Neuronal stem cell (in vitro differentiated cells): Measurements from ENCODE around the gene SIL1.

ENCODE experiments used
- DNase-seq: peaks from one replicate; pipeline ENCODE4 v3.0.0-alpha.2; 2013; ENCODE audit warnings: low spot score
- H2AFZ ChIP-seq: one replicate; pipeline ENCODE4 v1.6.1; 2013; ENCODE audit warnings: mild to moderate bottlenecking, low read length, inconsistent platforms
- H2AK5ac ChIP-seq: 2 replicates; pipeline ENCODE4 v1.6.1; 2013; ENCODE audit warnings: low read depth, mild to moderate bottlenecking, inconsistent platforms, low read length, moderate library complexity, mixed read lengths
- H2BK120ac ChIP-seq: 2 replicates; pipeline ENCODE4 v1.6.1; 2013; ENCODE audit warnings: low read depth, mild to moderate bottlenecking, inconsistent platforms, low read length, moderate library complexity, mixed read lengths
- H2BK12ac ChIP-seq: one replicate; pipeline ENCODE4 v1.6.1; 2013; ENCODE audit warnings: low read length, inconsistent platforms
- H2BK15ac ChIP-seq: 2 replicates; pipeline ENCODE4 v1.6.1; 2013; ENCODE audit warnings: mild to moderate bottlenecking, low read length, inconsistent platforms, mixed read lengths
- H2BK5ac ChIP-seq: one replicate; pipeline ENCODE4 v1.6.1; 2013; ENCODE audit warnings: inconsistent platforms, mild to moderate bottlenecking, low read length, moderate library complexity
- H3K14ac ChIP-seq: one replicate; pipeline ENCODE4 v1.6.1; 2013; ENCODE audit warnings: low read length, inconsistent platforms
- H3K18ac ChIP-seq: 2 replicates; pipeline ENCODE4 v1.6.1; 2013; ENCODE audit warnings: low read length, inconsistent platforms
- H3K23ac ChIP-seq: 2 replicates; pipeline ENCODE4 v1.6.1; 2013; ENCODE audit warnings: low read depth, mild to moderate bottlenecking, mixed read lengths, low read length, inconsistent platforms; ENCODE audit not compliant: poor library complexity
- H3K27ac ChIP-seq: replicated peaks from 3 replicates; pipeline ENCODE4 v1.5.1; 2013; ENCODE audit warnings: low read length, inconsistent platforms
- H3K27me3 ChIP-seq, 3 experiments: 2 replicates each; pipeline ENCODE4 v1.6.1; 2013; ENCODE audit warnings: low read length in 3 of 3, mild to moderate bottlenecking in 2 of 3, inconsistent platforms in 1 of 3, low read depth in 1 of 3, mixed read lengths in 1 of 3, moderate library complexity in 1 of 3; ENCODE audit not compliant: control insufficient read depth in 3 of 3, insufficient read depth in 3 of 3
- H3K36me3 ChIP-seq, 2 donors: replicated peaks in 1 of 2; 2 replicates each; pipeline ENCODE4 v1.6.1; 2013; ENCODE audit warnings: low read length in 2 of 2; ENCODE audit not compliant: control insufficient read depth in 2 of 2, insufficient read depth in 2 of 2
- H3K4ac ChIP-seq: 2 replicates; pipeline ENCODE4 v1.6.1; 2013; ENCODE audit warnings: inconsistent platforms, mild to moderate bottlenecking, low read length, moderate library complexity
- H3K4me1 ChIP-seq, 2 donors: 1 replicate in 1 of 2; 2 replicates in 1 of 2; pipeline ENCODE4 v1.6.1; 2013; ENCODE audit warnings: low read length in 2 of 2, low read depth in 1 of 2; ENCODE audit not compliant: control insufficient read depth in 2 of 2, insufficient read depth in 1 of 2
- H3K4me2 ChIP-seq: one replicate; pipeline ENCODE4 v1.6.1; 2013; ENCODE audit warnings: mild to moderate bottlenecking, low read length, inconsistent platforms; ENCODE audit not compliant: insufficient read depth, poor library complexity, severe bottlenecking
- H3K4me3 ChIP-seq, 2 donors: 2 replicates each; pipeline ENCODE4 v1.5.1; 2013; ENCODE audit warnings: low read length in 2 of 2, mild to moderate bottlenecking in 2 of 2, inconsistent platforms in 1 of 2, moderate library complexity in 1 of 2
- H3K79me1 ChIP-seq: one replicate; pipeline ENCODE4 v1.6.1; 2013; ENCODE audit warnings: low read depth, mild to moderate bottlenecking, inconsistent platforms, low read length, moderate library complexity
- H3K9ac ChIP-seq: one replicate; pipeline ENCODE4 v1.6.1; 2013; ENCODE audit warnings: mild to moderate bottlenecking, low read depth, low read length, inconsistent platforms; ENCODE audit not compliant: poor library complexity
- H3K9me3 ChIP-seq, 2 donors: replicated peaks in 1 of 2; 2 replicates each; pipeline versions ENCODE3 to v1.6.1; 2013; ENCODE audit warnings: low read length in 2 of 2, mild to moderate bottlenecking in 2 of 2, inconsistent platforms in 1 of 2, low read depth in 1 of 2, mixed read lengths in 1 of 2, moderate library complexity in 1 of 2; ENCODE audit not compliant: control insufficient read depth in 2 of 2, insufficient read depth in 1 of 2
- H4K8ac ChIP-seq: one replicate; pipeline ENCODE4 v1.6.1; 2013; ENCODE audit warnings: low read depth, mild to moderate bottlenecking, inconsistent platforms, low read length, moderate library complexity
- H4K91ac ChIP-seq: one replicate; pipeline ENCODE4 v1.6.1; 2013; ENCODE audit warnings: low read length, low read depth, mild to moderate bottlenecking, inconsistent platforms; ENCODE audit not compliant: poor library complexity
- WGBS, 2 donors: extraction: QIAGEN DNeasy Blood & Tissue Kit; methylation state at CpG; one replicate each; pipeline ENCODE4 v1.1.7; 2013; ENCODE audit warnings: missing lambda C conversion rate in 2 of 2, mixed read lengths in 1 of 2; ENCODE audit not compliant: insufficient read length in 2 of 2, insufficient replicate concordance in 1 of 2; ENCODE audit errors: extremely low coverage in 2 of 2; 5-methylcytosine and 5-hydroxymethylcytosine counted together

The SIL1 gene

DNA sequence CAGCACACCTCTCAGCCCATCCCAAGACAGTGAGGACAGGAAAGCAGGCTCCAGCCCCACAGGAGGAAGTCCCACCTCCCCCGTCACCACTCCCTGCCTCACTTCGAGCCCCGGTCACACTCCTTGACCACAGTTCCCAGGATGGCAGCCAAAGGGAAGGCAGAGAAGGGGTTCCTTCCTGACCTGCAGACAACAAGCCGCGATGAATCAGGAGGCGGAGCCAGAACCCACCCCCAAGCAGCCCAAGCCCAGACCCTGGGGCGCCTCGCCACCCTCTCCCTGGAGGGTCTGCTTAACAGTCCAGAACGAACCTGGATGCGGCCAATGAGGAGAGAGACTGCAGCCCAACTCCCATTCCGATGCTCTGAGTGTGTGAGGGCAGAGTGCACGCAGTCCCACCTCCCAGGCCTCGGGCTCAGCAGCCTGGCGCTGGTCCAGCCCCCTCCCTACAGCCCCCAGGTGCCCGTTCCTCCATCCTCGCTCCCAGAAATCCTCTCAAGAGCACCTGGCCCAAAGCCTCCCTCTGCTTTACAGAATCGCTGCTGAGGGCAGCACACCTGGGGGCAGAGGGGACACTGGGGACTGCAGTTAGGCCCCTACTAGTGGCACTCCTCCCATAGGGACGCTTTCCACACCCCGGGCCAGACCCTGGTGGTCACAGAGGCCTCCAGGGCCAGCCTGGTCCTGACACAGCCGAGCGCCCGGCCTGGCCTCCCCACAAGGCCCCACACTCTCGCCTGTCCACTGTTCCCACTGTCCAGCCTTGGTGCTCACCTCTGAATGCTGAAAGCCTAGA is 253.4 kb downstream of the SIL1 start:
- Histone ChIP-seq H3K36me3 (peaks cover 7 to 17% of the 10 kb centered on the region in 2 donors), H3K23ac (peak overlapping the region; percentile 45), H3K4me2 (no peak overlapping the region), H2BK5ac (peak overlapping the region; percentile 91), H3K9me3 (peaks cover 0 to 5% of the 10 kb centered on the region in 2 donors), H3K14ac (peak overlapping the region; percentile 63), H3K4me1 (peaks cover 32 to 39% of the 10 kb centered on the region in 2 donors), H2BK120ac (peak overlapping the region; percentile 16), H3K79me1 (peaks cover 7% of the 10 kb centered on the region), H2AFZ (no peak overlapping the region), H2BK12ac (no peak overlapping the region), H3K27ac (no peak overlapping the region), H2AK5ac (peak overlapping the region; percentile 79), H3K27me3 (no peaks in the 10 kb centered on the region), H3K4ac (no peak overlapping the region), H4K8ac (no peak overlapping the region), H2BK15ac (peak overlapping the region; percentile 65), H3K18ac (peak overlapping the region; percentile 86), H3K4me3 (no peak overlapping the region), H4K91ac (no peak overlapping the region), H3K9ac (no peak overlapping the region)
- WGBS, 2 donors, result no CpG with 5 or more reads among the region's 23 CpGs
- DNase-seq, result no peak

DNA sequence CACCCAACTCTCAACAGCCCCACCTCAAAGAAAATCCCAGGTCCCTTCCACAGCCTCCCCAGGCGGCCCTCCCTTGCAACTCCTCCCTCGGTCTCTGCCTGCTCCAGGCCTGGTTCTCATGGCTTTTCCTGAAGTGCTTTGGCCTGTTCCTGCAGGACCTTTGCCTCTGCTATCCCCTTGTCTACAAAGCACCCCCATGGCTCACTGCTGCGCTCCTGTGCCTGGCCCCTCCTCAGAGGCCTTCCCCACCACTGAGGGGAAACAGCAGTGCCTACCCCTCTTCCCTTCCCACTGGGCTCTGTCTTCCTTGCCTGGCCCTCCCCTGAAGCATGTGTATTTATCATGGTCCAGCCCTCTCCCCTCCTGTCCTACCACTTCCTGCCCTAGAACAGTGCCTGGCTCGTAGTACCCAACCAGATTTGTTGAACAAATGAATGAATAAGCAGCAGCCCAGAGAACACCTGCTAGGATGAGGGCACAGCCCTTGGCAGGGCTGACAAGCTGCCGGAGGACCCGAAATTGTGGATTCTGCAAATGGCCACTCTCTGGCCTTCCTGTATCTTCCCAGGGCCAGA is 254.5 kb downstream of the SIL1 start:
- Histone ChIP-seq H4K8ac (no peak overlapping the region), H2BK5ac (peak overlapping the region; percentile 91), H2BK12ac (no peak overlapping the region), H3K27ac (no peak overlapping the region), H2AFZ (no peak overlapping the region), H3K4ac (no peak overlapping the region), H3K9ac (no peak overlapping the region), H3K4me3 (no peak overlapping the region), H3K4me2 (no peak overlapping the region), H3K18ac (peak overlapping the region; percentile 71), H3K14ac (peak overlapping the region; percentile 47), H3K36me3 (peaks cover 7 to 17% of the 10 kb centered on the region in 2 donors), H3K4me1 (peaks cover 28 to 34% of the 10 kb centered on the region in 2 donors), H2BK120ac (peak overlapping the region; percentile 77), H3K9me3 (peaks cover 0 to 5% of the 10 kb centered on the region in 2 donors), H2AK5ac (peak overlapping the region; percentile 57), H2BK15ac (no peak overlapping the region), H3K79me1 (peaks cover 7% of the 10 kb centered on the region), H4K91ac (no peak overlapping the region), H3K23ac (peak overlapping the region; percentile 20), H3K27me3 (no peaks in the 10 kb centered on the region)
- no peak for DNase-seq
- WGBS, 2 donors, result no CpG with 5 or more reads among the region's 6 CpGs

DNA sequence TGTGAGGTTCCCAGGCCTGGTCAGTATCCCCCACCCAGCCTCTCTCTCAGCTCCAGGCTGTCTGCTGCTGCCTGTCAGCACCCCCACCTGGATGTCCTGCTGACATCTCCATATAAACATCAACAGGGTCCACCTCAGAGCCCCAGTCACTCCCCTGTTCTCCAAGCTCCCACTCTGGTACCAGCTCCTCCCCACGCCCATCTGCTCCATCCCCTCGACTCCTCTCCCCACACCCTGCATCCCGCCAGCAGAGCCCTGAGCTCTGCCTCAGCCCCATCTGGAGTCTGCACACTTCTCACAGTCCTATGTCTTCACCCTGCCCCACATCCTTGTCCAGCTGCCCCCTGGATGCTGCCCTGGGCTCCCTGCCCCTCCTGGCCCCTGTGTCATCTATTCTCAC is 255.3 kb downstream of the SIL1 start:
- no CpG with 5 or more reads among the region's 3 CpGs for WGBS, 2 donors
- peaks cover 0 to 5% of the 10 kb centered on the region in 2 donors for H3K9me3 ChIP-seq
- no peak overlapping the region for H3K27ac ChIP-seq

DNA sequence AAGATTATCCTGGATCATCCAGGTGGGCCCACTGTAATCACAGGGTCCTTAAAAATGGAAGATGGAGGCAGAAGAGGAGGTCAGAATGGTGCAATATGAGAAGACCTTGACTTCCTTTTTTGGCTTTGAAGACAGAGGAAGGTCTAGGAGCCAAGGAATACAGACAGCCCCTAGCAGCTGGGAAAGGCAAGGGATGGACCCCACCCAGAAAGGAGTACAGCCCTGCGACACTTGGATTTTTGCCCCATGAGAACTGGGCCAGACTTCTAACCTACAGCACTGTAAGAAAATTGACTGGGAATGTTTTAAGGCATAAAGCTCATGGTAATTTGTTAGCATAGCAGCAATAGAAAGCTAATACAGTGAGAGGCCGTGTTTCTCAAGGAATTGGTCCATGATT is 256.1 kb downstream of the SIL1 start:
- no peak overlapping the region for H3K18ac ChIP-seq

More for the DNA sequence above, 255.3 kb downstream of the SIL1 start:
- Histone ChIP-seq H2AFZ (no peak overlapping the region), H3K23ac (no peak overlapping the region), H3K27me3 (no peaks in the 10 kb centered on the region), H3K14ac (no peak overlapping the region), H2BK15ac (no peak overlapping the region), H4K91ac (no peak overlapping the region), H2BK5ac (no peak overlapping the region), H3K4me2 (no peak overlapping the region), H3K18ac (peak overlapping the region; percentile 32), H2BK120ac (no peak overlapping the region), H3K4ac (no peak overlapping the region), H3K4me3 (no peak overlapping the region), H3K36me3 (peaks cover 7 to 24% of the 10 kb centered on the region in 2 donors), H2AK5ac (no peak overlapping the region), H3K9ac (no peak overlapping the region), H2BK12ac (no peak overlapping the region), H3K4me1 (peaks cover 23 to 26% of the 10 kb centered on the region in 2 donors), H3K79me1 (peaks cover 7% of the 10 kb centered on the region), H4K8ac (no peak overlapping the region)
- DNase-seq, result no peak

More for the DNA sequence above, 256.1 kb downstream of the SIL1 start:
- no peak overlapping the region for H2AFZ ChIP-seq
- WGBS, 2 donors, result no CpG with 5 or more reads among the region's 2 CpGs
- H2BK120ac ChIP-seq, result no peak overlapping the region
- H2BK12ac ChIP-seq, result no peak overlapping the region
- H4K91ac ChIP-seq, result no peak overlapping the region
- no peak overlapping the region for H3K27ac ChIP-seq
- no peak for DNase-seq
- peaks cover 0 to 5% of the 10 kb centered on the region in 2 donors for H3K9me3 ChIP-seq
- no peak overlapping the region for H3K4me2 ChIP-seq
- no peak overlapping the region for H3K9ac ChIP-seq
- H3K23ac ChIP-seq, result no peak overlapping the region
- H3K36me3 ChIP-seq, result peaks cover 4 to 23% of the 10 kb centered on the region in 2 donors
- no peak overlapping the region for H3K4ac ChIP-seq
- no peak overlapping the region for H4K8ac ChIP-seq
- no peak overlapping the region for H3K14ac ChIP-seq
- no peak overlapping the region for H2BK5ac ChIP-seq
- no peak overlapping the region for H2BK15ac ChIP-seq
- H3K79me1 ChIP-seq, result peaks cover 4% of the 10 kb centered on the region
- no peak overlapping the region for H2AK5ac ChIP-seq
- H3K4me3 ChIP-seq, result no peak overlapping the region
- peaks cover 23 to 26% of the 10 kb centered on the region in 2 donors for H3K4me1 ChIP-seq
- no peaks in the 10 kb centered on the region for H3K27me3 ChIP-seq
